NCI-H446 treated with DMSO at 0.1 percent for 48 hours (cell line): ENCODE results near the gene CLIC6.

Source experiments
- DNase-seq: peaks from one replicate; lab custom pipeline; 2025; lab: John Stamatoyannopoulos, UW

The CLIC6 gene

GRCh38 chr21:34668803-34669148, at the start of gene CLIC6:
TSS of gene CLIC6 (plus strand) at chr21:34668994. CDS start at chr21:34669389, 395 bp downstream.
- DNase-seq: no peak

- DNase-seq: no peak
Measured at GRCh38 chr21:34619841-34620665, 48.7 kb upstream of the CLIC6 start.

GRCh38 chr21:34621434-34622350, 47.1 kb upstream of the CLIC6 start:
- DNase-seq: no peak

- no peak for DNase-seq
Measured at GRCh38 chr21:34623516-34623915, 45.3 kb upstream of the CLIC6 start.

- DNase-seq: no peak
Measured at GRCh38 chr21:34625030-34625593, 43.7 kb upstream of the CLIC6 start.

- DNase-seq: no peak
Measured at GRCh38 chr21:34626131-34626530, 42.7 kb upstream of the CLIC6 start.

GRCh38 chr21:34630536-34631143, 38.2 kb upstream of the CLIC6 start:
- no peak for DNase-seq

GRCh38 chr21:34632498-34632897, 36.3 kb upstream of the CLIC6 start:
- no peak for DNase-seq

- DNase-seq: no peak
Measured at GRCh38 chr21:34635307-34635706, 33.5 kb upstream of the CLIC6 start.

GRCh38 chr21:34636961-34637360, 31.8 kb upstream of the CLIC6 start:
- no peak for DNase-seq

GRCh38 chr21:34639250-34639649, 29.5 kb upstream of the CLIC6 start:
- no peak for DNase-seq

- no peak for DNase-seq
Measured at GRCh38 chr21:34639882-34640788, 28.7 kb upstream of the CLIC6 start.

GRCh38 chr21:34640858-34641257, 27.9 kb upstream of the CLIC6 start:
- DNase-seq: no peak

- DNase-seq: no peak
Measured at GRCh38 chr21:34642211-34643075, 26.4 kb upstream of the CLIC6 start.

- DNase-seq: no peak
Measured at GRCh38 chr21:34644825-34645224, 24.0 kb upstream of the CLIC6 start.

- no peak for DNase-seq
Measured at GRCh38 chr21:34647555-34647954, 21.2 kb upstream of the CLIC6 start.

- no peak for DNase-seq
Measured at GRCh38 chr21:34648739-34649297, 20.0 kb upstream of the CLIC6 start.

GRCh38 chr21:34649400-34649799, 19.4 kb upstream of the CLIC6 start:
- DNase-seq: no peak

- no peak for DNase-seq
Measured at GRCh38 chr21:34650861-34651431, 17.8 kb upstream of the CLIC6 start.

- DNase-seq: no peak
Measured at GRCh38 chr21:34651642-34652041, 17.2 kb upstream of the CLIC6 start.
